Sigmoid colon (tissue), 4 donors: ENCODE results near the gene TSPYL1.
"Not testable (repeated sequence)": the region's sequence is repeated elsewhere in the genome, so short reads cannot be mapped to it uniquely, and the experiment has no call there.

Experiments used
- CTCF ChIP-seq, 4 experiments: fragments of 450-650 bp in 3 of 4; fragments of 200-600 bp in 1 of 4; IDR thresholded peaks; one replicate each; pipeline ENCODE4 v1.5.1; 2016 to 2019; ENCODE audit warnings: antibody characterized with exemption in 4 of 4, mild to moderate bottlenecking in 3 of 4, moderate library complexity in 2 of 4
- EP300 ChIP-seq, 4 donors: sonication (generic); formaldehyde crosslinking; IDR thresholded peaks; one replicate each; pipeline ENCODE4 v1.6.1; 2017; ENCODE audit warnings: antibody characterized with exemption in 4 of 4
- POLR2A ChIP-seq, 2 donors: fragments of 450-650 bp; IDR thresholded peaks; one replicate each; pipeline ENCODE4 v1.6.1; 2016; ENCODE audit warnings: antibody characterized with exemption in 2 of 2, mild to moderate bottlenecking in 2 of 2, moderate library complexity in 2 of 2
- POLR2AphosphoS5 ChIP-seq, 4 donors: sonication (generic); formaldehyde crosslinking; IDR thresholded peaks; one replicate each; pipeline ENCODE4 v1.6.1; 2017; ENCODE audit warnings: antibody characterized with exemption in 4 of 4

GRCh38 chr6:116325634-116326132 is 46.0 kb upstream of the TSPYL1 start:
- TF ChIP-seq POLR2AphosphoS5, CTCF, EP300, POLR2A (IDR thresholded peaks at IDR 0.05): not testable (repeated sequence)
